ENCODE measurements around the gene PLCXD1. TPM values are rescaled to one million over a fixed set of nuclear protein-coding genes. Genes with fewer than 3 reads are reported as not detected.

The PLCXD1 gene
- total and polyA plus RNA-seq, 9 of the 15 experiments (the other 6 are each of a cell fraction or from before 2014, with no cell fraction given) = 6.0 to 60.2 (median 39.5) TPM

DNA sequence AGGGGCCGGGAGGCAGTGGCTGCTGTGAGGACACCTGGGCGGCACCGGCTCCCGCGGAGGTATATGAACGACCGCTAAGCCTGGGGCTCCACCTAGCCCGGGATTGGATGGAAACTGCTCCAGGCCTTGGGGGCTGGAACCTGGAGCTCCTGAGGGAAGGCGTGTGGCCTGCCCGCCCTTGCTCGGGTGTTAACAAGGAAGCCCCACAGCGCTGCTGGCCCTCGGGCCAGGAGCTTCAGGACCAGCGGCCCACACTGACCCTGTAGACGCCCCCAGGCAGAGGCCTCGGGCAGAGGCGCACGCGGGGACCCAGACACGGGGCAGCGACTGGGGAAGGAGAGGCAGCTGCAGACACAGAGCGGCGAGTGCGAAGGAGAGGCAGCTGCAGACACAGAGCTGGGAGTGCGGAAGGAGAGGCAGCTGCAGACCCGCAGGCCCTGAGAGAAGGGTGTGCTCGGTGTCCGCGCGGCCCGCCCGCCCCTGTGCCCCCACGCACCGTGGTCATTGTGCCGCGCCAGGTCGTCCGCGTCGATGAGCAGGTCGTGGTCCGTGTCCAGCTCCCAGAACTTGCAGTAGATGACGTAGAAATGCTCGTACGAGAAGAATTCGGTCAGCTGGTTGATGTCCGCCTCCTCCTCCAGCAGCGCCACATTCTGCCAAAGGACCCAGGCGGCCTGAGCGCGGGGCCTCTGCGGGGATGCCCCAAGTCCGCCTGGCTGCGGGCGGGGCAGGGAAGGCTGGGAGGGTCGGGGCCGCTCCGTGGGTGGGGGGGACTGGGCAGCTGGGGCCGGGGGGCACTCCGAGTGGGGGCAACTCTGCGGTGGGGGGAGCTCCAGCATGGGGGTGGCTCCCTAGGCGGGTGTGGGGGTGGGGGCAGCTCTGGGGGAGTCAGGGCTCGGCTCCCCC, 64.1 kb downstream of the PLCXD1 start (continued):
- TF ChIP-seq, protein P1, sequence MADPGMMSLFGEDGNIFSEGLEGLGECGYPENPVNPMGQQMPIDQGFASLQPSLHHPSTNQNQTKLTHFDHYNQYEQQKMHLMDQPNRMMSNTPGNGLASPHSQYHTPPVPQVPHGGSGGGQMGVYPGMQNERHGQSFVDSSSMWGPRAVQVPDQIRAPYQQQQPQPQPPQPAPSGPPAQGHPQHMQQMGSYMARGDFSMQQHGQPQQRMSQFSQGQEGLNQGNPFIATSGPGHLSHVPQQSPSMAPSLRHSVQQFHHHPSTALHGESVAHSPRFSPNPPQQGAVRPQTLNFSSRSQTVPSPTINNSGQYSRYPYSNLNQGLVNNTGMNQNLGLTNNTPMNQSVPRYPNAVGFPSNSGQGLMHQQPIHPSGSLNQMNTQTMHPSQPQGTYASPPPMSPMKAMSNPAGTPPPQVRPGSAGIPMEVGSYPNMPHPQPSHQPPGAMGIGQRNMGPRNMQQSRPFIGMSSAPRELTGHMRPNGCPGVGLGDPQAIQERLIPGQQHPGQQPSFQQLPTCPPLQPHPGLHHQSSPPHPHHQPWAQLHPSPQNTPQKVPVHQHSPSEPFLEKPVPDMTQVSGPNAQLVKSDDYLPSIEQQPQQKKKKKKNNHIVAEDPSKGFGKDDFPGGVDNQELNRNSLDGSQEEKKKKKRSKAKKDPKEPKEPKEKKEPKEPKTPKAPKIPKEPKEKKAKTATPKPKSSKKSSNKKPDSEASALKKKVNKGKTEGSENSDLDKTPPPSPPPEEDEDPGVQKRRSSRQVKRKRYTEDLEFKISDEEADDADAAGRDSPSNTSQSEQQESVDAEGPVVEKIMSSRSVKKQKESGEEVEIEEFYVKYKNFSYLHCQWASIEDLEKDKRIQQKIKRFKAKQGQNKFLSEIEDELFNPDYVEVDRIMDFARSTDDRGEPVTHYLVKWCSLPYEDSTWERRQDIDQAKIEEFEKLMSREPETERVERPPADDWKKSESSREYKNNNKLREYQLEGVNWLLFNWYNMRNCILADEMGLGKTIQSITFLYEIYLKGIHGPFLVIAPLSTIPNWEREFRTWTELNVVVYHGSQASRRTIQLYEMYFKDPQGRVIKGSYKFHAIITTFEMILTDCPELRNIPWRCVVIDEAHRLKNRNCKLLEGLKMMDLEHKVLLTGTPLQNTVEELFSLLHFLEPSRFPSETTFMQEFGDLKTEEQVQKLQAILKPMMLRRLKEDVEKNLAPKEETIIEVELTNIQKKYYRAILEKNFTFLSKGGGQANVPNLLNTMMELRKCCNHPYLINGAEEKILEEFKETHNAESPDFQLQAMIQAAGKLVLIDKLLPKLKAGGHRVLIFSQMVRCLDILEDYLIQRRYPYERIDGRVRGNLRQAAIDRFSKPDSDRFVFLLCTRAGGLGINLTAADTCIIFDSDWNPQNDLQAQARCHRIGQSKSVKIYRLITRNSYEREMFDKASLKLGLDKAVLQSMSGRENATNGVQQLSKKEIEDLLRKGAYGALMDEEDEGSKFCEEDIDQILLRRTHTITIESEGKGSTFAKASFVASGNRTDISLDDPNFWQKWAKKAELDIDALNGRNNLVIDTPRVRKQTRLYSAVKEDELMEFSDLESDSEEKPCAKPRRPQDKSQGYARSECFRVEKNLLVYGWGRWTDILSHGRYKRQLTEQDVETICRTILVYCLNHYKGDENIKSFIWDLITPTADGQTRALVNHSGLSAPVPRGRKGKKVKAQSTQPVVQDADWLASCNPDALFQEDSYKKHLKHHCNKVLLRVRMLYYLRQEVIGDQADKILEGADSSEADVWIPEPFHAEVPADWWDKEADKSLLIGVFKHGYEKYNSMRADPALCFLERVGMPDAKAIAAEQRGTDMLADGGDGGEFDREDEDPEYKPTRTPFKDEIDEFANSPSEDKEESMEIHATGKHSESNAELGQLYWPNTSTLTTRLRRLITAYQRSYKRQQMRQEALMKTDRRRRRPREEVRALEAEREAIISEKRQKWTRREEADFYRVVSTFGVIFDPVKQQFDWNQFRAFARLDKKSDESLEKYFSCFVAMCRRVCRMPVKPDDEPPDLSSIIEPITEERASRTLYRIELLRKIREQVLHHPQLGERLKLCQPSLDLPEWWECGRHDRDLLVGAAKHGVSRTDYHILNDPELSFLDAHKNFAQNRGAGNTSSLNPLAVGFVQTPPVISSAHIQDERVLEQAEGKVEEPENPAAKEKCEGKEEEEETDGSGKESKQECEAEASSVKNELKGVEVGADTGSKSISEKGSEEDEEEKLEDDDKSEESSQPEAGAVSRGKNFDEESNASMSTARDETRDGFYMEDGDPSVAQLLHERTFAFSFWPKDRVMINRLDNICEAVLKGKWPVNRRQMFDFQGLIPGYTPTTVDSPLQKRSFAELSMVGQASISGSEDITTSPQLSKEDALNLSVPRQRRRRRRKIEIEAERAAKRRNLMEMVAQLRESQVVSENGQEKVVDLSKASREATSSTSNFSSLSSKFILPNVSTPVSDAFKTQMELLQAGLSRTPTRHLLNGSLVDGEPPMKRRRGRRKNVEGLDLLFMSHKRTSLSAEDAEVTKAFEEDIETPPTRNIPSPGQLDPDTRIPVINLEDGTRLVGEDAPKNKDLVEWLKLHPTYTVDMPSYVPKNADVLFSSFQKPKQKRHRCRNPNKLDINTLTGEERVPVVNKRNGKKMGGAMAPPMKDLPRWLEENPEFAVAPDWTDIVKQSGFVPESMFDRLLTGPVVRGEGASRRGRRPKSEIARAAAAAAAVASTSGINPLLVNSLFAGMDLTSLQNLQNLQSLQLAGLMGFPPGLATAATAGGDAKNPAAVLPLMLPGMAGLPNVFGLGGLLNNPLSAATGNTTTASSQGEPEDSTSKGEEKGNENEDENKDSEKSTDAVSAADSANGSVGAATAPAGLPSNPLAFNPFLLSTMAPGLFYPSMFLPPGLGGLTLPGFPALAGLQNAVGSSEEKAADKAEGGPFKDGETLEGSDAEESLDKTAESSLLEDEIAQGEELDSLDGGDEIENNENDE (IDR thresholded peaks at IDR 0.05; ENCODE audit: low read depth, low read length) = no peak
- TF ChIP-seq ZNF780A (CRISPR knock-in tag; IDR thresholded peaks at IDR 0.05) = no peak
- TF ChIP-seq, protein P2, sequence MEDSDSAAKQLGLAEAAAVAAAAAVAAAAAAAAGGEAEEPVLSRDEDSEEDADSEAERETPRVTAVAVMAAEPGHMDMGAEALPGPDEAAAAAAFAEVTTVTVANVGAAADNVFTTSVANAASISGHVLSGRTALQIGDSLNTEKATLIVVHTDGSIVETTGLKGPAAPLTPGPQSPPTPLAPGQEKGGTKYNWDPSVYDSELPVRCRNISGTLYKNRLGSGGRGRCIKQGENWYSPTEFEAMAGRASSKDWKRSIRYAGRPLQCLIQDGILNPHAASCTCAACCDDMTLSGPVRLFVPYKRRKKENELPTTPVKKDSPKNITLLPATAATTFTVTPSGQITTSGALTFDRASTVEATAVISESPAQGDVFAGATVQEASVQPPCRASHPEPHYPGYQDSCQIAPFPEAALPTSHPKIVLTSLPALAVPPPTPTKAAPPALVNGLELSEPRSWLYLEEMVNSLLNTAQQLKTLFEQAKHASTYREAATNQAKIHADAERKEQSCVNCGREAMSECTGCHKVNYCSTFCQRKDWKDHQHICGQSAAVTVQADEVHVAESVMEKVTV (CRISPR knock-in tag; IDR thresholded peaks at IDR 0.05) = no peak
- TF ChIP-seq ZFP1 (CRISPR knock-in tag; IDR thresholded peaks at IDR 0.05) = no peak
- no peak for TF ChIP-seq DIDO1 (tag; IDR thresholded peaks at IDR 0.05; ENCODE audit: low read depth)
